GM19438 (cell line): ENCODE measurements around the gene PRDM2.
"Not testable (repeated sequence)": the region's sequence is repeated elsewhere in the genome, so short reads cannot be mapped to it uniquely, and the experiment has no call there.

Experiments
- ATAC-seq: cut with Tn5 transposase; IDR thresholded peaks from one replicate; pipeline ENCODE4 v1.9.1; 2021; ENCODE audit warnings: low read depth; ENCODE audit not compliant: unreplicated experiment

The PRDM2 gene

DNA sequence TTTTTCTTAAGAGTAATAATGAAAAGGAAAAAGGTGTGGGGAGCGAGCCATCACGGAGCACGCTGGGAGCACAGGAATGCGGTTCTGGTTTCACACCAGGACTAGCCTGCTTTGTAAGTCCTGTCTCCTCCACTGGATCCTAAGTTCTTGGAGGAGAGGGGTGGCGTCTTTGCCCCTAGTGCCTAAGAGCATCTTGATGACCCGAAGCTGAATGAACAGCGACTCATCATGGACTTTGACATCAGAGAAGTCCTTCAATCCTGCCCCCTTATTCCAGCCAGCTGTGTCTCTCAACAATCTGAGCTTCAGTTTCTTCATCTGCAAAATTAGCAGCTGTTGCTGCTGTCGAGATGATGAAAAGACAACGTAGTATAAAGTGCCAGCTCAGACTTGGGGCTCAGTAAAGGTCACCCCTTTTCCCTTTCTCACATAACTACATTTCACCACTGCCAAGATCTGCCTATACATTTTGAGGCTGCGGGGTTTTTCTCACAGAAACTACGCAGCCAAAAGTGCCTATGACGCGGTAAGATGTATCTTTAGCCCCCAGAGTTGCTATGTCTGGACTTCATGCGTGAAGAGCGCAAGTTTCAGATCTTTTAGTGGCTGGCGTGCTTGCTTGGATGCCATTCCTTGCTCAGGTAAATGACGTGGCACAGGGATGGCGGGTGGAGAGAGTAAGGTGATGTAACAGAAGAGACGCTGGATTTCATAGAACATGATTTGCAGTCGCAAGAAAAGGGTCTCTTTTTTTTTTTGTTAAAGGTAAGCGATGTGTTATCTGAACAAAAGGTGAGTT is 4.9 kb upstream of the PRDM2 start:
- no peak for ATAC-seq

DNA sequence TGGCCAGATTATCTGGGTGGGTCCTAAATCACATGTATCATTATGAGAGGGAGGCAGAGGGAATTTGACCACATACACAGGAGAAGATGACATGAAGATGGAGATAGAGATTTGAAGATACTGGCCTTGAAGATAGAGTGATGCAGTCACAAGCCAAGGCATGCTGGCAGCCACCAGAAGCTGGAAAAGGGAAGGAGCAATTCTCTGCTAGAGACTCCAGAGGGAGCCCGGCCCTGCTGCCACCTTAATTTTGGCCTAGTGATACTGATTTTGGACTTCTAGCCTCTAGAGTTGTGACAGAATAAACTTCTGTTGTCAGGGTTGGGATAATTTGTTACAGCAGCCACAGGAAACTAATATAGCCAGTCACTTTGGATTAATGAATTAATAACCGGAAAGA is 2.2 kb upstream of the PRDM2 start:
- no peak for ATAC-seq

DNA sequence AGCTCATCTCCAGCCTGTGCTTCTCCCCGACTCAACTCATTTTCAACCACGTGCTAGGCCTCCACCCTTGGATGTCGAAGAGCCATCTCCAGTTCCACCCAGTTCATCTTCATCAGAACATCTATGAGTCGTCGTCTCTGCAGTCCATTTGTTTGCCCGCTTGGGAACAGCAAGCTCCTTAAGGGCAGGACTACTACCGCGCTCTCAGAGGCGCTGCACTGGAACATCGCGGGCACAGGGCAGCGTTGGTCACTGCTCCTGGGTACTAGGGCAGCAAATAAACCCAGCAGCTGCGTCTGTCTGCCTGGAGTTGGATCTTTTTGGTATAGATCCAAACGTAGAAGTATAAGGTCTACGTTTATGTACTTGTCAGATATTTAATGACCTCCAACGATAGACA is 478 bp upstream of the PRDM2 start:
- ATAC-seq = no peak

DNA sequence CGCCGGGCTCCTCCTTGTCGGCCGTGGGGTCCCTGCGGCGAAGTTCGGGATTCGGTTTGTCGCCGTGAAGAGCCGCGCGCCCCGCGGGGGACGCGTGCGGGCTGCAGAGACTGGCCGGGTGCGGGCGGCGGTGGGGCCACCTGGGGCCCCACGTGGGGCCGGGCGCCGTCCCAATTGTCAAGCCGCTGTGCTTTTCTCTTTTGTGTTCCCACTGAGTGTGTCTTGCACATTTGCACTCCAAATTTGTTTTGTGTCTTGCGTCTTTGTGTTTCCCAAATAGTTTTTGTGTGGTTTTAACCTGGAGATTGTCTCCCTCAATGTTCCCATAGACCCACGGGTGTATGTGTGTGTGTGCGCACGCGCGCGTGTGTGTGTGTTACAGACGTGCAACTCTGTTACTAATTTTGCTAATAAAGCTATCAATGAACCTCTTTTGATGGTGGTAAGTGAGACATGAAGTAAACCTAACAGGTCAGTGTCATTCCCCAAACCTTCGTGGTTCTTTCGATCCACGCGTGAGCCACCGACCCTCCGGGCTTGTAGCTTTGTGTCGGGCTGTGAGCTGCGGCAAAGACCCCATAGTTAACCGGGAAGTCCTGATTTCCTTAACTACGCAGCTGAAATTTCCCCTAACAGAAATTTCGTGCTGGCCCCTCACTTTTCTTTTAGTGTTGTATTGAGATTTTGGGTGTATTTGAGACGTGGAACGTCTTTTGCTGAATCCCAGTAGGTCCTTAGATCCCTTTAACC is 708 bp downstream of the PRDM2 start:
- peak; percentile 34 for ATAC-seq

DNA sequence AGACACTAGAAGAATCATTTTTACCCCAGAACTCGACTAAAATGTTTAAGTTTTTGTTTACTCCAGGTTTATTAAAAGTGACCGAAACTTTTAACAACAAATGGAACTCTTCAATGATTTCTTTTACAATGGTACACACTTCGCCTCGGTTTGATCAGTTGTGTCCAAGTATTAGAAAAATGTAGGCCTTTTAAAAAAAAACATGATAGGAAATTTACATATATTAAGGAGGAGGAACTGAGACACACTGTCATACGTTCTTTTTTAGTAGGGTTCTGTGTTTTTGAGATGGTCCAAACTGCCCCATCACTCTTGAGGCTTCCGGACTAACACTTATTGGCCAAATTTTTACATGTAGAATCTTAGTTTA is 1.3 kb downstream of the PRDM2 start:
- ATAC-seq = no peak

DNA sequence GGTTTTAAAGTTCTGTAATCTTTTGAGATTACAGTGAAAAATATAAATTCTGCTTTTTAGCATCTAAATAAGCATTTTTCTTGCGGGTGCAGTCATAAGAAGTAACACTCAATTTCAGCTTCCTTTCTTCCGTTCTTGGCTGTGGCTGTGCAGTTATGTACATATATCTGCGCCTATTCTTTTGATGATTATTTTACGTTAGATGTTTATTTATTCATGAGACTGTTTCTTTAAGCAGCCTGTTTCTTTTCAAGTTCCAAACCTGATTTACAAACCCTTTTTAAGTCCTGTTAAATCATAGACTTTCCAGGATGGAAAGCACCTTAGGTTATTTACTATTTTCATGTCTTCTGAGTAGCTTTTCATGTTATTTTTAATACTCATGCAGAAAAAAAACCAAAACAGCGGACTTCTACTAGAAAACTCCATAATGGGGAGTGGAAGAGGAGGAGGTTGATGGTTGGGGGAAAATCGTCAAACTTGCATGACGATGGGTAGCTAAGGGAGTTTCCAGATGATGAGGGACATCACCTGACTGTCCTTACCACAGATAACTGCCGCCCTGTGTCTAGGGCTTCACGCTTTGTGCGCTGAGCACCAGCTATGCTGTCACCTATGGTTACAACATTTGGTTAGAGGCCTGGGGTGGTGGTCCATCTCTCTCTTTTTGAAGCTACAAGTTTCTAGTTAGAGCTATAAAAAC is 2.6 kb downstream of the PRDM2 start:
- peak; percentile 67 for ATAC-seq

DNA sequence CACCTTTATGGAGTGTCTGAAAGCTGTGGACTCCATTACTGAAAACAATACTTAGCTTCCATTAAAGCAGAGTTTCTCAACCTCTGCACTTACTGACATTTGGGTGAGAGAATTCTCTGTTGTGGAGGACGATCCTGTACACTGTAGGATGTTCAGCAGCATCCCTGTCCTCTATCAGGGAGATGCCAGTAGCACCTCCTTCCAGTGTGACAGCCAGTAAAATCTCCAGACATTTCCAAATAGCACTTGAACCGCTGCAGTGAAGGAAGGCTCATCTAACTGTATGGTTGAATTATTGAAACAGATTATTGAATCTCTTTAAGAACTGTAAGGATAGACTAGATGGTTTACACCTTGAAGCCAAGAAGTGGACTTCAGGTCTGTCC is 3.1 kb downstream of the PRDM2 start:
- no peak for ATAC-seq

DNA sequence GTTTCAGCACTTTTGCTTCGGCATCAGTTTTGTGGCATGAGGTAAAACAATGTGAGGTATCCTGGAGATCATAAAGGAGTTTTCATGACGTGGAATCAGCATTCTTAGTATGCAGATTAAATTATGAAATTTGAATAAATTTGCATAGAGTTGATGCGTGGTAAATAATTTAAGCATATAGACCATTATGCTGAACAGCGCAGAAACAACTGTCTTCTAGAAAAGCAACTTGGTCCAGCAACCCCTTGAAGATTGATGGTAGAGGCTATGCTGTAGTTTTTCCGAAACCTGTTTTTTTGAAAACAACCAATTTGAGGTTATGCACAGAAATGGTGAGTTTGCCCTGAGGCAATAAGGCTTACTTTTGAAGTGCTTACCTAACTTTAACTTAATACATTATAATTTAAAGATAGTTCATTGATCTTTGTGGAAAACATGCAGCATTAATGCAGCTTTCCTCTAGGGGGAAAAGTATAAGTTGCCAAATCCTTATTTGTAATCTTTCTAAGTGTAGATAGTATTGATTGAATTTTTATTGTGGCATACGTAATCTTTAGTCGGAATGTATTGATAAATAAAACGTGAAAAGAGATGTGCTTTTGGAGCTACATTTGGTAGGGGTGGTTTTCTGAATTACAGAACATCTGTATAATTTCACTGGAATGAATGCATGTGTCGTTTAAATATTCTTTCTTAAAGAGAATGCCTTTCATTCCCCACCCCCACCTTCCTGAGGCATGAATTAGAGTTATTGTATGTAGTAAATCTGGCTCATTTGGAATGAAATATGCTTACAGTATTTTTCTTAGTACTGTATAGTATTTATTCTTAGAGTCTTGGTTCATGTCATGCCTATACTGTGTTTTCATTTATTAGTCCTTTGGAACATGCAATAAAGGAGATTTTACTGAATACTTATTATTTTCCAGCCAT is 3.8 kb downstream of the PRDM2 start:
- no peak for ATAC-seq

DNA sequence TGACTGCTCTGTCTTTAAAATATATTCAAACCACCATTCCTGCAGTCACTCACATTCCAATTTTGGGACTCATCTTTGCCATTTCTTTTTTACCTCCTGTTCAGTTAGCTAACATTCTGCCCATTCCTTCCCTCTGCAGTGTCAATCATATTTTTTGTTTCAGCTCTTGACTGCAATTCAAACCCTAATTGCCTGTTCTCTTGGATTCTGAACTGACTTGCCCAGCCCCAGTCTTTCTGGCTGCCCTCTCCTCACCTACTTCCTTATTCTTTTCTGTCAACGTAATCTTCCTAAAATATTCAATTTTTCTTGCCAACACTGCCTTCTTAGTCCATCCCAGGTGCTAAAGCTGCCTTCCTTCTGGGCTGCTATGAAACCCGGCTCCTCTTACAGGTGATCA is 6.1 kb downstream of the PRDM2 start:
- ATAC-seq = no peak

DNA sequence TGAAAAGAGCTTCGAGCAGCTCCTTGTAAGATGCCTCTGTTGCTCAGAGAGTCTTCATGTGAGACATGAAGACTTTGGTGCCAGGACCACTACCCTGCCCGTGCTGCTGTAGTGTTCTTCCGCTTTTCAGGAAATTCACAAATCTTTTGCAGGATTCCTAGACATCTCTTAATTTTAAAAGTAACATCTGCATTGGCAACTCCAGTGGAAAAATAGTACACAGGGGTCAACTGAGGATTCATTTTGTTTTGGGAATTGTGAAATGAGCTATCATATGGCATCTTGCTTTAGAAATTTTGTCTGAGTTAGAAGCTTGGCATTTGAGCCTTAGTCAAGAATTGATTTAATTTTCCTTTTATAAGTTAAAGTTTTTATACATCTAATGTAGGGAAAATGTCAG is 7.2 kb downstream of the PRDM2 start:
- no peak for ATAC-seq

DNA sequence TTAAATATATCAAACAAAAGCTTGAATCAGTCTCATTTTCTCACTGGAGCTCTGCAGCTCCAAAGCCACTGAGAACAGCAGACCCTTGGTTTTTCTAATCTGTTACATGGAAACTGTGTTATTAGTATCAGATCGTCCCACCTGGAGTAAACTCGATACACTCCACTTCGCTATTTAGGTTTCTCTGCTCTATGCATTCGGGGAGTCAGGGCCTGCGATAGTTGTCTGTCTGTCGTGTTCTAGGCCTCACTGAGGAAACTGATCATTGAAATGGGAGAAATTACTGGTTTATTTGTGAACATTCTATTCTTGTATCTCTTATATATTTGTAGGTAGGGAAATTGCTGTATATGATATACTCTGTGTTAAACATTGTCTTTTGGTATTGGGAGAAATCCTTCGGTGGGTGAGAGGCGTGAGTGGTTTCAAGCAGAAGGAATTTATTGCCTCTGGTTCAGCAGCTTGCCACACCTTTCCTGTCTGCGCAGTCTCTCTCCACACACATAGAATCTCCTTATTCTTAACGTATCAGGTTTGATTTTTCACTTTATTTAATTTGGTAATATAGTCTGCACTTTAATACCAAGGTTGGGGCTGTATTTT is 8.5 kb downstream of the PRDM2 start:
- no peak for ATAC-seq

DNA sequence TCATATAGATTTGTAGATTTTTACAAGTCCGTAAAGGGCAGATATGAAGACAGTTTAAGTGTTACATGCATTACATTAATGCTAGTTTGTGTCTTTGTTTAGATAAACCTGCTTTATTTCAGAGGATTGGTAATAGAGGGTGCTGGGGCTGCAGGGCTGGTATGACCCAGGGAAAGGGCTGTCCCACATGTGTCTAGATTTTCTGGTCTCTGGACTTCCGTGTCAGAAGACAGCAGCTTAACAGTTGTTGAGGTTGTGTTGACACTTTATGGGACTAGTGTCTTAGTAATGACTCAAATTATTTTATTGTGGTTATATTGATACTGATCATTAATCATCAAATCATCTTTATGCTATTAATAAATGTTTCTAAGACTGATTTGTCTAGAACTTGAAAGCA is 10.1 kb downstream of the PRDM2 start:
- ATAC-seq = no peak

DNA sequence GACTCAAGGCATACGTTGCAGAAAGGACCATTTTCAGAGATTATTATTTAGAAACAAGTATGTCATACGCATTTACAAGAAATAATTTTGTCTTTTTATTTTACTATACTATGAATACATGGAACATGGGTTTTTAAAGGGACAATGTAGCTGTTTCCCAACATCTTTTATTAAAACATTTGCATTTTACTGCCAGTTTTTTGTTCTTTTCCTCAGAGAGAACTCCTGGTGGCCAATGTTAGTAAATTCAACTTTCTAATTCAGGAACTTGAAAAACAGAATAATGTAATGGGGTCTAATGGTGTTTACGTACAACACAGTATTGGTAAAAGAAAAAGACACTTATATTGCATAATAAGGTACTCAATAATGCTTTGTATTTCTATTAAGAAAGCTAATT is 14.9 kb downstream of the PRDM2 start:
- ATAC-seq = no peak

DNA sequence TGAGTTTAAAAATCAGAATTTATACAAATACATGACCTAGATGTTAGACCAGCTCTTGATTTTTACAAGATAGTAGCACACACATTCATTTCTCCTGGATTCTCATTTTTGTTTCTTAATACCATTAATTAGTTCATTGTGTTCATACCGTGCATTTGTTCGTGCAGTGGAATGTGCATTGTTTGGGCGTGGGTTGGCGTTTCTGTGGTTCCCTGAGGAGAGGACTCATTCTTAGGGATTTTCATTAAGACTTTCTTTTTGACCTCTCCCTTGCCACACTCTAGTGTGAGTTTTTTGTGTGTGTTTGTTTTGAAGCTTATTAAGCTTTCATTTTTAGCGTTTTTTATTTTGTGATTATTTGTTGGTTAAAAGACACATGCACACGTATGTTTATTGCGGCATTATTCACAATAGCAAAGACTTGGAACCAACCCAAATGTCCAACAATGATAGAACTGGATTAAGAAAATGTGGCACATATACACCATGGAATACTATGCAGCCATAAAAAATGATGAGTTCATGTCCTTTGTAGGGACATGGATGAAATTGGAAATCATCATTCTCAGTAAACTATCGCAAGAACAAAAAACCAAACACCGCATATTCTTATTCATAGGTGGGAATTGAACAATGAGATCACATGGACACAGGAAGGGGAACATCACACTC is 15.8 kb downstream of the PRDM2 start:
- ATAC-seq = not testable (repeated sequence)

DNA sequence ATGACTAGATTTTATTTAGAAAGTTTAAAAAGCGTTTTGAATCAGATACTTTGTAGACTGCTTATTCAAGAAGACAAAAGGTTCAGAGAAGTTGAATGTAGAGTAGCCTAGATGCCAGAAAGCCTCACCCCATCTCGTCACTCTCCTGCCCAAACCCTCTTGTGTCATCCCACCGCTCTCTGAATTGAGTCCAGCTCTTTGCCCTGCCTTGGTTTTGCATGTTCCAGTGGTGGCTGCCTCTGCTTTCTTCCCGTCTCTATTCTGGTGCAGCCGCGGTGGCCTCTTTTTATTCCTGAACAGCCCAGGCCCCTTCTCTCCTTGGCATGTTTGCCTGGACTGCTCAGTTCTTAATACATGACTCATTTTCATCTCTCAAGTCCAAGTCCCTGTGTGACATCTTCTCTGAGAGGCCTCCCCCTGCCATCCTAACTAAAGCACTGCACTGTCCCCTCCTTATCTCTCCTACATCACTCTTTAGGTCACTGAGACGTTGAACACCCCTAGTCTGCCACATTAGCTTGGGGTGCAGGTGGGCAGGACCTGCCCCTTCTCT is 22.9 kb downstream of the PRDM2 start:
- no peak for ATAC-seq

DNA sequence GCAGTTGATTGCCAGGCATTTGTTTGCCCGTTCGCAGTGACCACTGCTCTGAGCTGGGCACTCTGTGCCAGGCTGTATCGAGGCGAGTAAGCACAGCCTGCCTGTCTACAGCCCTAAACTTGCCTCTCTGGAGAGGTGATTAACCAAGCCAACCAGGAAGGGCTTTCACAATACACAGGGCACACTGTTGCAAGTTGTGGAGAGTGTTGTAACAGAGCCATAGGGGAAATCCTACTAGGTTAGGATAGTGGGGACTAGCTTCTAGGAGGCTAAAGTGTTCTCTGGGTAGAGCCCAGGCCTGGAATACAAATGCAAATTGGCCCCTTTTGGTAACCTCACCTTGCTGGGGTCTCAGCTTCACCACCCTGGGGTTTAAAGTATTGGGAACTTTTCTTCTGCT is 23.8 kb downstream of the PRDM2 start:
- no peak for ATAC-seq

DNA sequence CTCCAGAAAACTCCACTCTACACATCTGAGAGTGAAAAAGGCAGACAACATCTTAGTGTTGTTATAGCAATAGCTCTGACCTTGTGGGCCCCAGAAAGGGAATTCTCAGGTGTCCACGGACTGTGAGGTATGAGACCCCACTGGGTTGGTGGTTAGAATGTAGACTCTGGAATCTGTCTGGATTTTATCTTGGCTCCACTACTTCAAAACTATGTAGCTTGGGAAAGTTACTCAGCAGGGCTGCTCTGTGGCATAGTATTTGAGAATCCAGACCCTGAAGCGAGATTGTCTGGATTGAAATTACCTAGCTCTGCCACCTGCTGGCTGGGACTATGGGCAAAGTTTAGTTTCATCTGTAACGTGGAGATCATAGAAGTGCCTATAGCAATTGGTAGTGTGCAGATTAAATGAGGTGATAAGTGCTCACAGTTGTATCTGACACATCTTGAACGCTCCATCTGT is 25.8 kb downstream of the PRDM2 start:
- no peak for ATAC-seq

DNA sequence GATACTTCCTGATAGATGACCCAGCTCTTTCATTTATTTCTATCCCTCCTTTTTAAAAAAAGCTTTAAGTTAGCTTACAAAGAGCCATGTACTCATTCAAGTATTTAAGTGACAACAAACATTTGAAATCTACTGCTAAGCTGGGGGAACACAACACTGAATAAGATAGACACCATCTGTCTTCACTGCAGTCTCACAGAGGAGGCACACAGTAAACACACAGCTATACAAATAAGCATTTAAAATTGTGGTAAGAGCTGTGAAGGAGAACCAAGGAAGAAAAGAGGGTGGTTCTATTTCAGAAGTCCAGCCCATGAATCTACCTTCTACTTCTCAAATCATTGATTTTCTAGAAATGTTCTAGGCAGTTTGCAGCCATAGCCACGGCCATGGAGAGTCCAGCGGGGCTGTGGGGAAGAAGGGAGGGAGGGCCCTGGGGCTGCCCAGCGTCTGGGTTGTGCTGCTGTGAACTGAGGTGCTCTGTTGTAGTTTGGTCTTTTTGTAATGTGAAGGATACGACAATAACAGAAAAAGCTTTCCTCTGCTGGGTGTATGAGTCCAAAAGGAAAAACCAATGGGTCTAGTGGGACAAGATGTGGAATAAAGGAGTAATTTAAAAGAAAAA is 28.2 kb downstream of the PRDM2 start:
- ATAC-seq = no peak

DNA sequence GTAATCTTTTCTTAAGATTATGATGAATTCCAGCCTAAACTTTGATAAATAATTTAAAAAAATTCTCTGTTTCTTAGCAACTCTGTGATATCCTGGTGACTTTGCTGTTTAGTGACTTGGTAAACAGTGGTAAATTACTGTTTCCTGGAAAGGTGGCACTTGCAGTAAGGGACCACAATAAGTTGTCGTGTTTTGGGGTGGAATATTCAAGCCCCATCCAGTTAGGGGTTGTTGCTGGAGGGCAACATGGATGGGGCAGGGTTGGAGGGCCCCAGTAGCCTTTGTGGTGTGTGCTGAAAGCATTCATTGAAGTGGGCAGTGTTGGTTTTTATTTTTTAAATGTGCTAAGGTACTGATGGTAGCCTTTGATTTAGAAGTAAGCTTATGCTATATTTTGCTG is 30.3 kb downstream of the PRDM2 start:
- no peak for ATAC-seq
